Activated naive CD8-positive, alpha-beta T cell (primary cell): ENCODE results near the gene WDR37.
"Not testable (repeated sequence)": the region's sequence is repeated elsewhere in the genome, so short reads cannot be mapped to it uniquely, and the experiment has no call there.

Source experiments
- H3K27ac Mint-ChIP-seq: one replicate; pipeline ENCODE4 v1.8.0; 2021; ENCODE audit warnings: mixed read lengths
- H3K27me3 Mint-ChIP-seq: one replicate; pipeline ENCODE4 v1.8.0; 2021; ENCODE audit warnings: mixed read lengths
- H3K36me3 Mint-ChIP-seq: one replicate; pipeline ENCODE4 v1.8.0; 2021; ENCODE audit warnings: mixed read lengths
- H3K4me1 Mint-ChIP-seq: one replicate; pipeline ENCODE4 v1.8.0; 2021; ENCODE audit warnings: low read depth, mixed read lengths
- H3K4me3 Mint-ChIP-seq: one replicate; pipeline ENCODE4 v1.8.0; 2021; ENCODE audit warnings: mild to moderate bottlenecking, mixed read lengths
- H3K9me3 Mint-ChIP-seq: one replicate; pipeline ENCODE4 v1.8.0; 2021; ENCODE audit warnings: low read depth, mixed read lengths

WDR37 gene

DNA sequence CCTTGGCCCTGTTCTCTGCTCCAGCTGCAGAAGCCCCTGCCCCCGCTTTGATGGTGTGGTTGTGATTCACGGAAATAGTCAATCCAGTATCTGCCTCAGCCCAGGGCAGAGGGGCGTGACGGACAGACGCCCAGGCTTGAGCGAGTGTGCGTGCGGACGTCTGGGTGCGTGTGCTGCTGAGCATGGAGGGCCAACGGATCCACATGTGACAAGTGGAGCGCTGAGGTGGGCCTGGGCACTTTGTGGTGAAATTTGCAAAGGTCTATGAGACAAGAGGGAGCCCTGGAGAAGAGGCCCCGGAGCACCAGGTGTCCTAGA, 94.4 kb downstream of the WDR37 start:
- peaks cover 6% of the 10 kb centered on the region for H3K4me1 Mint-ChIP-seq
- no peak overlapping the region for H3K27ac Mint-ChIP-seq
- no peak overlapping the region for H3K4me3 Mint-ChIP-seq
- H3K9me3 Mint-ChIP-seq, result peaks cover 12% of the 10 kb centered on the region
- H3K36me3 Mint-ChIP-seq, result peaks cover 9% of the 10 kb centered on the region
- H3K27me3 Mint-ChIP-seq, result peaks cover 7% of the 10 kb centered on the region

DNA sequence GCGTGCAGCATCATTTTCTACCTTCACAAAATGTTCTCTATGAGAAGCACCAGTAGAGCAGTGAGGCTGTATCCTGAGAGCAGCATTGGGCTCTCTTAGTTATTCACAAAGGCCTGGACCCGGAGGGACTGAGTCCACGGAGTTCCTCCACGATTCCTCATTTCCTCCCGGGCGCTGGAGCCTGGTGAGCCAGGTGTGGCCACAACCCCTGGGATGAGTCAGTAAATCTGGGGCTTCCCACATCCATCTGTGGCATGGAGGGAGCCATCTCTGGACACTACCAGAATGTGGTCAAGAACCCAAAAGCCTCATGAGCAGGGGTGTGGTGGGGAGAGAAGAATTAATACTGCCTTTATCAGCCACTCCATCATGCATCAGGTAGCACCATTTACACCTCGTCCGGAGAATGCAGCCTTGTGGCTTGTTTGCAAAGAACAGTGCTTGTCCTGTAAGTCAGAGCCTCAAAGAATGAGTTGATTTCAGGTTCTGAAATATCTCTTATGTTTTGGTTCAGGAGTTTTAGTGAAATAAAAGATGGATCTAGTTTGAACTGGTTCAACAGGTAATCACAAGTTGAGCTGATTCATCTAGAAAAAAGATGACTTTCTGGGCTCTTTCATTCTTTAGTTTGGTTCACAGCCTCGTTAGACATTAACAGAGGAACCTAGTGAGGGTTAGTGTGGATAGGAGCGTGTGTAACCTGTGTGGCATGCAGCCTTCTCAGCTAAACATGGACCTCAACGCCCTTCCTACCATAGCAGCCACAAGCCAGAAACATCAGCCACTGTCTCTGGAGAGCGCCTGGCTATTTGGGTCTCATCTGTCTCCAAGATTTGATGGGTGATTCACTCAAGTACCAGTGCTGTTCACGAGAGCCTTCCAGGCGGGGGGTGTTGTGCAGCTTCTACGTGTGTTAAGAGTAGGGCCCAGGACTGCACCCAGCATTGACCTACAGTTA, 95.2 kb downstream of the WDR37 start:
- Mint-ChIP-seq H3K27ac (no peak overlapping the region), H3K27me3 (peaks cover 5% of the 10 kb centered on the region), H3K4me1 (peaks cover 6% of the 10 kb centered on the region), H3K36me3 (peaks cover 6% of the 10 kb centered on the region), H3K9me3 (peaks cover 6% of the 10 kb centered on the region), H3K4me3 (no peak overlapping the region)

DNA sequence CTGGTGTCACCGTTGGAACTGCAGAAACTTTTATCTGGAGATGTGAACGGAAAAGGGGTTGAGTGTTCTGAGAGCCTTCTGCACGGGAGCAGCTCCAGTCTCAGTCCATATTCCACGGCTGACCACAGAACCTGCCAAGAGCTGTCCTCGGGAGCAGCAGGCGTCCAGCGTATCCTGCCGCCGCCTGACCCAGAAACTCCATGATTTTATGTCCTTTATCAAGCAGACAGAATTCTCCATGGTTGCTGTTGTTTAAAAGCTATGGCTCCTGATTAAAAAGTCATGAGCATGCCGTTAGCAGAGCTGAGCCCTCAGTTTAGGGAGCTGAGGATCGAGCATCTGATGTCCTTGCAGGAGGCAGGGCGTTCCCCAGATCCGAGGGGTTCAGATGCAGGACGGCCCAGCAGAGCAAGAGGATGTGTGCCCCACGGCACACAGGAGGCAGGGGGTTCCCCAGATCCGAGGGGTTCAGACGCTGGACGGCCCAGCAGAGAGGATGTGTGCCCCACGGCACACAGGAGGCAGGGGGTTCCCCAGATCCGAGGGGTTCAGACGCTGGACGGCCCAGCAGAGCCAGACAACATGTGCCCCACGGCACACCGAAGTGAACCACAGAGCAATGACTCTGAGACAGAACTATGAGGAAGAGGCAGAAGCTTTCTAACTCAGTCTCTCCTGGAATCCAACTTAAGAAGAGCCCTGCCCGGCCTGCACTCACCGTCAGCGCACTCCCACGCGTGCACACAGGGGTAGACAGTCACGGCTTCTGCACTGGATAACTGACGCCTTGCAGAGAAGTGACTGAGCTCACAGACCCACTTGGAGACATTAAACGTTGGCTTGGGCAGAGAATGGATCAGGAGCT, 96.4 kb downstream of the WDR37 start:
- H3K27me3 Mint-ChIP-seq, result peaks cover 5% of the 10 kb centered on the region
- H3K9me3 Mint-ChIP-seq, result no peaks in the 10 kb centered on the region
- no peak overlapping the region for H3K27ac Mint-ChIP-seq
- no peaks in the 10 kb centered on the region for H3K36me3 Mint-ChIP-seq
- H3K4me1 Mint-ChIP-seq, result peaks cover 6% of the 10 kb centered on the region
- no peak overlapping the region for H3K4me3 Mint-ChIP-seq

DNA sequence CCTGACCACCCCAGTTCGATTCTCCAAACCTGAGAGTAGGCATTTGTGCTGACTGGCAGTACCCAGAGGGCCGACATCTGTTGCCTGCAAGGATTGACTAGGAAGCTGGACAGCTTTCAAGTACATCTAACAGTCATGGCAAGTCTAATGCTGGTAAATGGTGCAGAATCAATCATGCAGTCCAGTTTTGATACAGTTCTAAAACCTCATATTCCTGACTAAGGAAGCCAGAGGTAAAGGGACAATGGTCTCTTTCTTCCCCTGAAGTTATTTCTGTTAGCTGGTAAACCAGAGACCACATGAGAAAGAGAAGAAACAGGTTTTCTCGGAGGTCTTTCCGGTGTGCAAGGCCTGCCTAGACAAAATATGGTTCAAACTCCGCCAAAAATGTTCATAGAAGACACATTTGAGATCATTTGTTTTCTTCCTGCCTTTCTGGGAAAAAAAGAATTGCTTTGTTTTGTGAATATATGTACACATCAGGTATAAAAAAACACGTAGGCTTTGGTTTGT, 97.1 kb downstream of the WDR37 start:
- Mint-ChIP-seq H3K9me3 (no peaks in the 10 kb centered on the region), H3K27me3 (peaks cover 5% of the 10 kb centered on the region), H3K27ac (no peak overlapping the region), H3K4me1 (peaks cover 6% of the 10 kb centered on the region), H3K4me3 (no peak overlapping the region), H3K36me3 (no peaks in the 10 kb centered on the region)

DNA sequence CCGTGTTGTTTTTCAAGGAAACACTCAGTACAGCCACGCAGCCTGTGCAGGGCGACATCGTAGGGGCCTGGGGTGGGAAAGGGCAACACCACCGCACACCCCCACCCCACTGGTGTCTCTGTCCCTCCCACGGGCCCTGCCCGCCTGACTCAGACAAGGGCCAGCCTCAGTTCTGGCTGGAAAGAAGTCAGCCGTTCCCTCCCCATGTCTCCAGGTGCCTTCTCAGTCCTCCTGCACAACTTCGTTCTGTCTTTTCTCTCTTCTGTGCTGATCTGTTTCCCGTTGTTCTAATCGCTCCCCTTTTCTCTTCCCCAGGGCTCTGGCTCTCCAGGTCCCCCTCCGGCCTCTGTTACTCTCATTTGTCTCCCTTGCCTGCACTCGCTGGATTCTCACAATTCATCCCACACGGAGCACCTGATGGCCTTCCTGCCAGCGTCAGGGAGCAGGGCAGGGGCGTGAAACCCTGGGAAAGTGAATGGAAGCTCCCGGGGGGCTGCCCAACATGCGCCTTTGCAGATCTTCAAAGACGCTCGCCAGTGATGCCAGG, 97.7 kb downstream of the WDR37 start:
- H3K27ac Mint-ChIP-seq, result no peak overlapping the region
- H3K36me3 Mint-ChIP-seq, result no peaks in the 10 kb centered on the region
- H3K4me1 Mint-ChIP-seq, result peaks cover 6% of the 10 kb centered on the region
- H3K9me3 Mint-ChIP-seq, result no peaks in the 10 kb centered on the region
- no peak overlapping the region for H3K4me3 Mint-ChIP-seq
- H3K27me3 Mint-ChIP-seq, result peaks cover 5% of the 10 kb centered on the region

DNA sequence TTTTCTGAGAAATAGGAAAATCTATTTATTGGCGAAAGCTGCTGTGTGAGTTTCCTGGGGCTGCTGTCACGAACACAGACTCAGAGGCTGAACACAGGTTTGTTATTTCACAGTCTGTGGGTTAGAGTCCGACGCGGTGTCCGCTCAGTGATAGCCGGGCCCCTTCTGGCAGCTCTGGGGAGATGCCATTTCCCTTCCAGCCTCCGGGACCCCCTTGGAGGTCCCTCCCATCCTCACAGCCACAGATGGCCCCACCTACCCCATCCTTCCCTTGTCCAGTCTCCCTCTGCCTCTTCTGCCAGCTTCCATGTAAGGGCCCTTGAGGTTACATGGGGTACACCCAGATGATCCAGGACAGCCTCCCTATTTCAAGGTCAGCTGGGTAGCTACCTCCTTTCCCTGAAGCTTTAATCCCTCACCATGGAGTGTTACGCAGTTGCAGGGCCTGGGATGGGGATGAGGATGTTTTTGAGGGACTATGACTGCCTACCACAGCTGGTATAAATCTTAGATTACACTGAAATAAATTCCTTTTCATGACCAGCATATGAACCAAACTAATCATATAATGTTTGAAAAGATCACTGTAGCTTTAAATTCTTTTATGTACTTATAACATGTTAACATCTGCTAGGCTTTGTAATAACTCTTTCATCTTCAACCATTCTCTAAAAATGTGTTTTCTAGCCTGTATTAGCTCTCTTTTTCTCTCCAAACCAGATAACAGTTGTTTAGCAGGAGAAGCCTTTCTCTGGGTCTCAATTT, 98.5 kb downstream of the WDR37 start:
- no peak overlapping the region for H3K27ac Mint-ChIP-seq
- H3K36me3 Mint-ChIP-seq, result no peaks in the 10 kb centered on the region
- H3K4me3 Mint-ChIP-seq, result no peak overlapping the region
- H3K4me1 Mint-ChIP-seq, result peaks cover 4% of the 10 kb centered on the region
- no peaks in the 10 kb centered on the region for H3K9me3 Mint-ChIP-seq
- peaks cover 1% of the 10 kb centered on the region for H3K27me3 Mint-ChIP-seq

DNA sequence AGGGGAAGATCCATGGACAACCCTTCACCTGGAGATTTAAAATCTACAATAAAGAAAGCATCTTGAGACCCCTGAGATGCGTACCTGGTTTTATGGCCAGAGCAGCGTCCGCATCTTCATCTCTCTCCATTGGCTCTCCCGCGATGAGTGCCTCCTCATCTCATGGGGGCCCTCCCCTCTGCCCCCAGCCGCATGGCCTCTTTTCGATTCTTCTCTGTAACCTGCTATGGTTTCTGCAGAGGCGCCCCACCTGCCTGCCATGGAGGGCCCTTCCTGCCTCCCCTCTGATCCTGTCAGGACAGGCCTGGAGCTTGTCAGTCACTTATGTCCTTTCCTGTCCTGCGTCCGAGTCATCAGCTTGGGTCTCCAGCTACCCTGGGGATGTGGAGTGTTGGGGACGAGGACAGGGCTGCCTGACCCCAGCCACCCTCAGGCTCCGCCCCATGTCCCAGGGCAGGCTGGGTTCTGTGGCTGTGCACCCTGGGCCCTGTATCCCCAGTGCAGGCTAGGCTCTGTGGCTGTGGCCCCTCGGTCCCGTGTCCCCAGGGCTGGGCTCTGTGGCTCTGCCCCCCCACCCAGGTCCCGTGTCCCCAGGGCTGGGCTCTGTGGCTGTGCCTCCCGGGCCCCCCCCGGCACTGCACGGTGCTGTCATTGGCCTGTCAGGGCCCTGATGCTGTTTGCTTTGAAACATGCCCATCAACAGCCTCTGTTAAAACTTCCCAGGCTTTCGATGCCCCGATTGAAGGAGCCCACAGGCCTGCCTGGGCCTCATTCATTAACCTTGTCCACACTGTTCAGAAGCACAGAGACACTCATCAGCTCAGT, 99.8 kb downstream of the WDR37 start:
- no peak overlapping the region for H3K27ac Mint-ChIP-seq
- H3K4me1 Mint-ChIP-seq, result no peaks in the 10 kb centered on the region
- no peak overlapping the region for H3K4me3 Mint-ChIP-seq
- no peaks in the 10 kb centered on the region for H3K27me3 Mint-ChIP-seq
- no peaks in the 10 kb centered on the region for H3K9me3 Mint-ChIP-seq
- H3K36me3 Mint-ChIP-seq, result no peaks in the 10 kb centered on the region

DNA sequence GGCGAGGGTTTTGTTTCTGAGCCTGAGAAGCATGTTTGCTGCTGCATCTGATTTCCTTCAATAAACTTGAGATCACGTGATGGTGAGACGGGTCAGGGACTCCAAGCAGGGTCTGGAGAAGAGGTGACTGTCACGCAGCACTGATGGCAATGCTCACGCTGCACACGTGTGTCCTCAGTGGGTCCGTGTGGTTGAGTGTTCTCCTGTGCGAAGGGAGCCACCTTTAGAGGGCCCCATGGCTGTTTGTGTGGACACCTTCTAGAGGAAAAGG, 100.4 kb downstream of the WDR37 start:
- no peaks in the 10 kb centered on the region for H3K27me3 Mint-ChIP-seq
- no peaks in the 10 kb centered on the region for H3K4me1 Mint-ChIP-seq
- no peak overlapping the region for H3K27ac Mint-ChIP-seq
- no peak overlapping the region for H3K4me3 Mint-ChIP-seq
- H3K36me3 Mint-ChIP-seq, result no peaks in the 10 kb centered on the region
- no peaks in the 10 kb centered on the region for H3K9me3 Mint-ChIP-seq

DNA sequence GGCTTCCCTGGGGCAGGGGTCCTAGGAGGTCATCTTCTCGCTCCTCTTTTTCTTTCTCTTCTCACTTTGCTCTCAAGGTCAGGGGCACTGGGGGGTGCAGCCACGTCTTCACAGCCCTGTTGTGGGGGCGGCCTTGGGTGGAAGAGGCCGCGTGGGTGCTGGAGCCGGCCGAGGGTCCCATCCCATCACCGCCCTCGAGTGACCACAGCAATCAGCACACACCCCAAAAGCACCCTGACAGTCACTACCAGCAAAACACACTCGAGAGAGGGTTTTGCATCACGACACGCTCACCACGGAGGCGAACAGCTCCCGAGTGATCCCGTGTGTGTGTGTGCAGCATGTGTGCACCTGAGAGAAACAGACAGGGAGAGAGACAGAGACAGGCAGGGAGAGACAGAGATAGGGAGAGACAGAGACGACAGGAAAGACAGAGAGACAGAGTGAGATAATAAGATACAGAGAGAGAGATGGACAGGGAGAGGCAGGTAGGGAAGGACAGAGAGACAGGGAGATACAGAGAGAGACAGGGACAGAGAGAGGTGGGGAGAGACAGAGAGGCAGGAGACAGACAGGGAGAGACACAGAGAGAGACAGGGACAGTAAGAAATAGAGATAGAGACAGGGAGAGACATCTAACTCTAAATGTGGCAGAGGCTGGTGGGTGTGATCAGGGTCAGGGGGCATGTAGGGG, 100.9 kb downstream of the WDR37 start:
- no peak overlapping the region for H3K4me3 Mint-ChIP-seq
- no peak overlapping the region for H3K27ac Mint-ChIP-seq
- H3K36me3 Mint-ChIP-seq, result no peaks in the 10 kb centered on the region
- H3K9me3 Mint-ChIP-seq, result no peaks in the 10 kb centered on the region
- H3K4me1 Mint-ChIP-seq, result no peaks in the 10 kb centered on the region
- no peaks in the 10 kb centered on the region for H3K27me3 Mint-ChIP-seq

DNA sequence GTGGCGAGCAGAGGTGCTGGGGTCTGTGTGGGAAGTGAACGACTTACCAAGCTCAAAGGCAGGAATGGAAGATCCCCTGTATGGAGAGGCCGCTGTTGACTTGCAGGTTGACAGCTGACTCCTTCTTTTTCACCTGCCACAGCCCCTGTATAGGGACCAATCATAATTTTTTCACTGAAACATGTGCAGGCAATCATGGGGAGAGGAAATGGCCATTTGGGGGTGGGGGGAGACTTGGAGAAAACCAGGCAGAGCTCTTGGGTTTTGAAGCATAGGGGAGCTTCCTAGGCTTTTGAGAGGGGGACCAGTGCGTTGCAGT, 101.4 kb downstream of the WDR37 start:
- Mint-ChIP-seq H3K27me3 (no peaks in the 10 kb centered on the region), H3K36me3 (no peaks in the 10 kb centered on the region), H3K4me3 (no peak overlapping the region), H3K9me3 (no peaks in the 10 kb centered on the region), H3K27ac (no peak overlapping the region), H3K4me1 (no peaks in the 10 kb centered on the region)

DNA sequence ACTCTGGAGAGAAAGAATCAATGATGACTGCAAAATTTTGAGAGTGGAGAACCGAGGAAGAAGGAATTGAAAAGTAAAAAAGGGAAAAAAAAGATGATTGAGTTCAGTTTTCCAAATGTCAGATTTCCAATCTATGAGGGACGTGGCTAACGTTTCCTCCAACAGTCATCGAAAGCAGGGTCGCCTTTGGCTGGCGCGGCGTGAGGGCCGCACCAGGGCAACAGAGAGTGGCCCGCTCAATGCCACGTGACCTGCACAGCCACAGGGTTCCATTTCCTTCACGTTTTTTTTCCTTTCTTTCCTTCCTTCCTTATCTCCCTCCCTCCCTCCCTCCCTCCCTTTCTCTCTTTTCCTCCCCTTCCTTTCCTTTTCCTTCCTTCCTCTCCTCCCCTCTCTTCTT, 101.9 kb downstream of the WDR37 start:
- Mint-ChIP-seq H3K4me1 (no peaks in the 10 kb centered on the region), H3K27me3 (no peaks in the 10 kb centered on the region), H3K9me3 (no peaks in the 10 kb centered on the region), H3K36me3 (no peaks in the 10 kb centered on the region), H3K4me3 (no peak overlapping the region), H3K27ac (no peak overlapping the region)

DNA sequence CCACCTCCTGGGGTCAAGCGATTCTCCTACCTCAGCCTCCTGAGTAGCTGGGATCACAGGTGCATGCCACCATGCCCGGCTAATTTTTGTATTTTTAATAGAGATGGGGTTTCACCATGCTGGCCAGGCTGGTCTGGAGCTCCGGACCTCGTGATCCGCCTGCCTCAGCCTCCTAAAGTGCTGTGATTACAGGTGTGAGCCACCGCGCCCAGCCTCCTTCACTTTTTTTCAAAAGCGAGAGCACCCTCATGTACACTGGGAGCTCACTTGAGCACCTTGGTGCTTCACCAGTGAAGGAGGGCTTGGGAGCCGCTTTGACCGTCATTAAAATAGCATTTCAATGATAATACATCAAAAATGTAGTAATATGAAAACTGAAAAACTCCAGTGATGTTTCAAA, 102.4 kb downstream of the WDR37 start:
- not testable (repeated sequence) for H3K27me3 Mint-ChIP-seq, H3K36me3 Mint-ChIP-seq, H3K4me3 Mint-ChIP-seq, H3K27ac Mint-ChIP-seq, H3K9me3 Mint-ChIP-seq, H3K4me1 Mint-ChIP-seq

DNA sequence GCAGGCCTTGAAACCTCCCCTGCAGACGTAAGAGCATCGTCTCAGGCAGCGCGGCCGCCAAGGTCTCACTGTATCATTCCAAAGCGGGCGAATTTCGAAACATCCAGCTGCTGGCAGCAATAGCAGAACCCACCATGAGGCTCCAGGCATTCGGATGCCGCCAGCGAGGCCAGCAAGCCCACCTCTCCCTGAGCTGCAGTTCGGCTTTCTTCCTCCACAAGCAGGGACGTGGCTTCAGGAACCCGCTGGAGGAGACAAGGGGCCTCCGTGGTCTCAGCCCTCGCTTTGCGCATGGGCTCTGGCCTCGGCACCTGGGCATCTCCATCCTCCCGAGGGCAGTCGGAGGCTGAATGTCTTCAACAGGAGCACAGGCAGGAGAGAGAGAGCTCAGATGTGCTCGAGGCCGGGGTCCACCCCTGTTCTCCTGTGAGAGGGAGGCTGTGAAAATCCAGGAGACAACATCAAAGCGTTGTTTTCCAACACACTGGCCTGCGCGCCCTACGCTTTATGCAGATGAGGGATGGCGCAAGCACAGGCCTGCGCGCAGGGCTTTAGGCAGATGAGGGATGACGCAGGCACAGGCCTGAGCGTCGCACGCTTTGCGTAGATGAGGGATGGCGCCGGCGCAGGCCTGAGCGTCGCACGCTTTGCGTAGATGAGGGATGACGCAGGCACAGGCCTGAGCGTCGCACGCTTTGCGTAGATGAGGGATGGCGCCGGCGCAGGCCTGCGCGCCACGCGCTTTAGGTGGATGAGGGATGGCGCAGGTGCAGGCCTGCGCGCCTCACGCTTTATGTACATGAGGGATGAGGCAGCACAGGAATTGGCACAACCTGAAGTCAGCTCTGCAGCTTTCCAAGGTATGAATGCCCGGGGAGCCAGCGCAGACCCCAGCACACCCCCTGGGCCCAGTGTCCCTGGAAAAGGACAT, 103.2 kb downstream of the WDR37 start:
- Mint-ChIP-seq H3K4me3 (no peak overlapping the region), H3K9me3 (no peaks in the 10 kb centered on the region), H3K27ac (no peak overlapping the region), H3K36me3 (no peaks in the 10 kb centered on the region), H3K27me3 (no peaks in the 10 kb centered on the region), H3K4me1 (no peaks in the 10 kb centered on the region)
